ENCODE measurements around the gene NUP62.

- TF ChIP-seq CTCF (IDR thresholded peaks at IDR 0.05) (no peak), POLR2AphosphoS5 (IDR thresholded peaks at IDR 0.05; ENCODE audit: low read depth, low read length) (peak; percentile 13; the same call in 1 of the 2 replicates), REST (IDR thresholded peaks at IDR 0.05; ENCODE audit: insufficient read depth in 1 of 2, low read depth in 2 of 2, low read length in 1 of 2) (no peak)
Measured at GRCh38 chr19:49929611-49930482, 543 bp upstream of the NUP62 start.

Data from Panc1 (cell line).